Lower leg skin (tissue), 4 donors: ENCODE measurements around the gene H6PD. TPM values are rescaled to one million over a fixed set of nuclear protein-coding genes. Genes with fewer than 3 reads are reported as not detected.

Experiments
- DNase-seq, 2 donors: peaks; one replicate each; pipeline ENCODE4 v3.0.0-alpha.2; 2019; ENCODE audit warnings: low spot score in 2 of 2
- H3K4me3 ChIP-seq: fragments of 200-600 bp; sonication (generic); 2 replicates; pipeline ENCODE4 v1.5.1; 2017; ENCODE audit warnings: mild to moderate bottlenecking, low read depth; ENCODE audit not compliant: poor library complexity, severe bottlenecking
- POLR2A ChIP-seq, 2 donors: fragments of 450-650 bp; IDR thresholded peaks; one replicate each; pipeline ENCODE4 v1.6.1; 2016 to 2017; ENCODE audit warnings: antibody characterized with exemption in 2 of 2, mild to moderate bottlenecking in 1 of 2, moderate library complexity in 1 of 2
- WGBS, 2 donors: methylation state at CpG; one replicate each; pipeline ENCODE4 v1.1.5; 2018; 5-methylcytosine and 5-hydroxymethylcytosine counted together
- intact Hi-C: fragments of 100-400 bp; cut with DNase I; formaldehyde crosslinking; loops from one replicate; pipeline ENCODE4 v1.15.0; 2023; ENCODE audit warnings: low total_unique reads
- total RNA-seq, 4 donors: library from RNA; depleted of rRNA; stranded (reverse); fragments of >200 nt; gene quantifications; one replicate each; pipeline ENCODE4 v1.1.0, GENCODE V29; 2016
- TF ChIP-seq, protein P1 (sequence below), 3 donors: fragments of 450-650 bp; IDR thresholded peaks; one replicate each; pipeline ENCODE4 v1.5.1; 2016; ENCODE audit warnings: antibody characterized with exemption in 3 of 3, mild to moderate bottlenecking in 3 of 3, moderate library complexity in 2 of 3

Gene H6PD
- total RNA-seq, 4 donors from 2014 or later: 65.5 to 98.7 (median 87.8) TPM

DNA sequence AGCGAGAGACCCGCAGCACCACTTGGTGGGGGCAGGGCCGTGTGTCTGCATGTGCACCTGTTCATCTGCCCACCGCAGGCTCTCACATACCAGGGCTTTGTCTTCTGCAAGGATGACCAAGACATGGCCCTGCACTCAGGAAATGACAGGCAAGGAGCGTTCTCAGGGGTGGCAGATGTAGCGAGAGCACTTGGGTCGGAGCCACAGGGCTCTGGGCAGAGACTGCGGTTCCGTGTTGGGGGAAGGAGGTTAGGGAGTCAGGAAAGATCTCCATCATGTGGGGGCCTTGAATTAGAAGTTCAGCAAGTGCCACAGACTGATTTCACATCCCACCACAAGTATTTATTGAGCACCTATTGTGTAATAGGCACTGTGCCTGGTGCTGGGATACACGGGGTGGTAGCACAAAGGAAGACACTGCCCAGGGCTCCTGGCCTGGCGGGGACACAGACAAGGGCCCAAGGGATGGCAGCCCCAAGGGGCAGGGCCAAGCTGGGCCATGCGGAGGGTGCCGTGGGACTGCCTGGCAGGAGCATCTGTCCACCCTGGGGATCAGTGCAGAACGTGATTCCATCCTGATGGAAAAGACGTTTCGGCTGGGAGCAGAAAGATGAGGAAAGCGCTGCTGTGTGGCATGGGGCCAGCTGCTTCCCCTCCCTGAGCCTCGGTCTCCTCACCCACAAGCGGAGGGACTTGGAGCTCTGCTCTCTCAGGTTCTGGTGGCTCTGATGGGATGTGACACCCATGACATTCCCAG lies 46.7 kb downstream of the H6PD start:
- no peak for DNase-seq
- TF ChIP-seq POLR2A (IDR thresholded peaks at IDR 0.05): no peak
- TF ChIP-seq, protein P1, sequence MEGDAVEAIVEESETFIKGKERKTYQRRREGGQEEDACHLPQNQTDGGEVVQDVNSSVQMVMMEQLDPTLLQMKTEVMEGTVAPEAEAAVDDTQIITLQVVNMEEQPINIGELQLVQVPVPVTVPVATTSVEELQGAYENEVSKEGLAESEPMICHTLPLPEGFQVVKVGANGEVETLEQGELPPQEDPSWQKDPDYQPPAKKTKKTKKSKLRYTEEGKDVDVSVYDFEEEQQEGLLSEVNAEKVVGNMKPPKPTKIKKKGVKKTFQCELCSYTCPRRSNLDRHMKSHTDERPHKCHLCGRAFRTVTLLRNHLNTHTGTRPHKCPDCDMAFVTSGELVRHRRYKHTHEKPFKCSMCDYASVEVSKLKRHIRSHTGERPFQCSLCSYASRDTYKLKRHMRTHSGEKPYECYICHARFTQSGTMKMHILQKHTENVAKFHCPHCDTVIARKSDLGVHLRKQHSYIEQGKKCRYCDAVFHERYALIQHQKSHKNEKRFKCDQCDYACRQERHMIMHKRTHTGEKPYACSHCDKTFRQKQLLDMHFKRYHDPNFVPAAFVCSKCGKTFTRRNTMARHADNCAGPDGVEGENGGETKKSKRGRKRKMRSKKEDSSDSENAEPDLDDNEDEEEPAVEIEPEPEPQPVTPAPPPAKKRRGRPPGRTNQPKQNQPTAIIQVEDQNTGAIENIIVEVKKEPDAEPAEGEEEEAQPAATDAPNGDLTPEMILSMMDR (IDR thresholded peaks at IDR 0.05): no peak
- intact Hi-C loops: loop anchor here (10.0 kb wide), 2 partner anchors 174 to 304 kb away; partner anchors contain the start of gene TMEM201

DNA sequence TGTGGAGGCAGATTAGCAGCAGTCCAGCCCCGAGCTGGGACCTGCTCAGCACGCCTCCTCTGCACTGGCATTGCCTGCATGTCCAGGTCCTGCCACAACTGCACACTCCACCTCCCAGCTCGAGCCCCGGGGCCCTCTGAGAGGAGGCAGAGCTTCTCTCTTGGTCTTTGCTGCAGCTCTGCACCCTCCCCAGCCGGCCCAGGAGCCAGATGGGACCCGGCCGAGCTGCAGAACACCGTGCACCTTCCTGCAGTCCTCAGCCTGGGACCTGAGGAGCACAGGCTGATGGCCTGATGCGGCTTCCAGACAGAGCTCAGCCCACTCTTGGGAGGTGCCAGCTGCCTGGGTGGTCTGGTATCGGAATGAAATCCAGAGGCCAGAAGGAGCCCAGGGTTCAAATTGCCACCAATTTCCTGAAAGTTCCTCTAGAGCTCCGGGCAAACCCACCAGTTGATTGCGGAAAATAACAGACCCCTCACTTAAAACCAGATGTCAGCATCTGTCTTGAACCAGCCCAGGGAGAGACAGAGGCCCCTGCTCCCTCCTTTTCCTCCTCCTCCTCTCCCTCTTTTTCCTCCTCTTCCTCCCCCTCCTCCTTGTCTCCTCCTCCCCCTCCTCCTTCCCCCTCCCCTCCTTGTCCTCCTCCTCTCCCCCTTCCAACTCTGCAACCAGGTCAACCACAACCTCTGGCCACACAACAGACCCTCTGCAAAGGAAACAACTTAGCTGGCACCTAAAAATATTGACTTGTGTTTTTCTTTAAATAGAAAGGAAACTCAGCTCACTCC lies 47.5 kb downstream of the H6PD start:
- no peak for DNase-seq
- WGBS, 2 donors: 31 to 52% methylated on average over 9 of the region's 12 CpGs
- H3K4me3 ChIP-seq: no peak overlapping the region
- intact Hi-C loops: loop anchor here (10.0 kb wide), 2 partner anchors 173 to 303 kb away; partner anchors contain the start of gene TMEM201
- TF ChIP-seq POLR2A (IDR thresholded peaks at IDR 0.05): no peak
- TF ChIP-seq, protein P1 (IDR thresholded peaks at IDR 0.05): no peak

More for the DNA sequence above, 46.7 kb downstream of the H6PD start:
- H3K4me3 ChIP-seq: no peak overlapping the region
- WGBS, 2 donors: 62 to 67% methylated on average over 19 of the region's 19 CpGs

DNA sequence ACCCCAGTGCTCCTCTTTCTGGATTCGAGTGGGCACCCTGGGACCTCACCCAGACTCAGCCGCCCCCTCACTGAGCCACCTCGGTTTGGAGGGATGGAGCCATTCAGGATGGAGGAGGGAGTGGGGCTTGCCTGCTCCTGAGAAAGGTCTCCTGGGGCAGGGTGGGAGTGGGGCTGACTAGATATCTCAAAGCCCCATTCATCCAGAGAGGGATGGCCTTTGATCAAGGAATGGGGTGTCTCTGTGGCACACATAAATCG lies 48.1 kb downstream of the H6PD start:
- TF ChIP-seq, protein P1 (IDR thresholded peaks at IDR 0.05): no peak
- no peak for TF ChIP-seq POLR2A (IDR thresholded peaks at IDR 0.05)
- intact Hi-C loops: loop anchor here (10.0 kb wide), 2 partner anchors 172 to 302 kb away; partner anchors contain the start of gene TMEM201
- whole genome bisulfite sequencing, 2 donors: 60 to 61% methylated on average over 4 of the region's 4 CpGs
- no peak for DNase-seq
- no peak overlapping the region for H3K4me3 ChIP-seq

DNA sequence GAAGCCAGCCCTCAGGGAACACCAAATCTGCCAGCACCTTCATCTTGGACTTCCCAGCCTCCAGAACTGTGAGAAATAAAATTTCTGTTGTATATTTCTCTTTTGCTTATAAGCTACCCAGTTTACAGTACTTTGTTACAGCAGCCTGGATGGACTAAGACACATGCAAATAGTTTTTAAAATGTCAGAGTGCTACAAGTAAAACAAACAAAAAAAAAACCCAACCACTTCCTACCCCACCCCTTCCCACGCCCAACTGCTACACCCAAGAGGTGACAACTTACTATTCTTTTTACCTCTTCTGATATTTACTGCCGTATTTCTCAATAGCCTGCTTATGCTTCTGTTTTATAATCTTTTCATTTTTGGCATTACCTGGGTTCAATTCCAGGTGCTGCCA lies 49.5 kb downstream of the H6PD start:
- H3K4me3 ChIP-seq: no peak overlapping the region
- no peak for DNase-seq
- intact Hi-C loops: loop anchor here (10.0 kb wide), 2 partner anchors 171 to 301 kb away; partner anchors contain the start of gene TMEM201
- TF ChIP-seq POLR2A (IDR thresholded peaks at IDR 0.05): no peak
- 81 to 82% methylated on average over 2 of the region's 2 CpGs for WGBS, 2 donors

DNA sequence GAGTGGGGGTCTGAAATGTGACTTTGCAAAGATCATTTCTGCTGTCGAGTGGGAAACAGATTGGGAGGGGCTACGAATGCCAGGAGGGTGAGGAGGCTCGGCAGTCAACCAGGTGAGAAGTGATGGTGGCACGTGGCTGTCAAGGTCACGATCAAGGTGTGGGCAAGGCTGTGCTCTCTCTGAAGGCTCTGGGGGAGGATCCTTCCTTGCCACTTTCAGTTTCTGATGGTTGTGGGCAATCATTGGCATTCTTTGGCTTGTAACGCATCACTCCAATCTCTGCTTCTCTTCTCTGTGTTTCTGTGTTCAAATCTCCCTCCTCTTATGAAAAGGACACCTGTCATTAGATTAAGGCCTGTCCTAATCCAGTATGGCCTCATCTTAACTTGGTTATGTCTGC lies 52.0 kb downstream of the H6PD start:
- H3K4me3 ChIP-seq: no peak overlapping the region
- WGBS, 2 donors: 82 to 86% methylated on average over 6 of the region's 6 CpGs
- no peak for TF ChIP-seq POLR2A (IDR thresholded peaks at IDR 0.05)
- TF ChIP-seq, protein P1 (IDR thresholded peaks at IDR 0.05): no peak
- DNase-seq: no peak
- intact Hi-C loops: loop anchor here (10.0 kb wide), 2 partner anchors 168 to 298 kb away; partner anchors contain the start of gene TMEM201

DNA sequence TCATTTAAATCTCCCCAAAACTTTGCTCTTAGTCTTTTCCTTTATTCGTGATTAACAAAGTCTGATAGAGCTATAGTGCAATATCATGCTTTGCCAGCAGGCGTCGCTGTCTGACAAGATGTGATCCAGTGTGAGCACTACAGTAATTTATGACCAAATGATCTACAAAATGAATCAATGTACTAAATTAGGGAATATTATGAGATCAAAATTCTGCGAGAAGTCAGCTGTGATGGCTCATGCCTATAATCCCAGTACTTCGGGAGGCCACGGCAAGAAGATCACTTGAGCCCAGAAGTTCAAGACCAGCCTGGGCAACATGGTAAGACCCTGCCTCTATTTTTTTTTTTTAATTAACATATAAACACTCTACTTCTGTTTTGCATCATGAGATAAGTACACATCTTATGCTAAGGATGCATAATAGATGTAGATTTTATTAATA lies 54.5 kb downstream of the H6PD start:
- no peak for TF ChIP-seq POLR2A (IDR thresholded peaks at IDR 0.05)
- TF ChIP-seq, protein P1 (IDR thresholded peaks at IDR 0.05): peak in 2 of 3 donors; percentile 22 to 94
- 53 to 54% methylated on average over 6 of the region's 6 CpGs for WGBS, 2 donors
- intact Hi-C loops: loop anchor here (2.0 to 10.0 kb wide), 3 partner anchors 166 to 296 kb away; partner anchors contain the start of gene TMEM201
- no peak overlapping the region for H3K4me3 ChIP-seq
- DNase-seq: peak; percentile 77 to 94
